Activated CD4-positive, CD25-positive, alpha-beta regulatory T cell (primary cell): ENCODE data around the gene MYO7B.

ENCODE experiments used
- DNase-seq, 4 experiments: peaks; one replicate each; lab custom pipeline; 2025; lab: John Stamatoyannopoulos, UW

Gene MYO7B

GRCh38 chr2:127650041-127650784, 114.7 kb downstream of the MYO7B start:
- DNase-seq: no peak

GRCh38 chr2:127650785-127651380, 115.4 kb downstream of the MYO7B start:
- no peak for DNase-seq

GRCh38 chr2:127651381-127651809, 115.9 kb downstream of the MYO7B start:
- DNase-seq: no peak

DNA sequence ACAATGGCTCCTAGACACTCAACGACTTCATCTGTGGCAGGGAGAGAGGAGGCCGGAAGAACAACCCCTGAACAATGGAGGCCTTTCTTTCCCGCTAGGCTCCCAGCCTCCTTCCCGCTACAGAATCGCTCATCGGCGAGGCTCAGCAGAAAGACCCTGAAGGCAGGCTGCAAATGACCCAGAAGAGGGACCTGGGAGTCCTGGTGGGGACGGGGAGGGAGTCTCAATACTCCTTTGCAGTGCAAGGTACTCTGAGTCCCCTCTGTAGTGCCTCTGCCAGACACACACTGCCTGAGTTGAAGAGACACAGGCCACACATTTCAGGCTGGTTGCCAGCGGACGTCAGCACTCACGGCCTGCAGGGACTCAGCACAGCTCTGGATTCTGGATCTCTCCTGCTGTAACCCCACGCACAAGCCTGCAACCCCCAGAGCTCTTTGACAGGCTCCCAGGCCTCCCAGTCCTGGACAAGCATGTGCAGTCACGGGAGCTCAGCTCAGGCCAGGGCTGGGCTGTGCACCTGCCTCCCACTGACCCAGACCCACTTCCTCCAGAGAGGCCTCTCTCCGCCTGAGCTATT, 116.6 kb downstream of the MYO7B start:
- no peak for DNase-seq

- DNase-seq: no peak
Observed at GRCh38 chr2:127652786-127653357, 117.4 kb downstream of the MYO7B start.

DNA sequence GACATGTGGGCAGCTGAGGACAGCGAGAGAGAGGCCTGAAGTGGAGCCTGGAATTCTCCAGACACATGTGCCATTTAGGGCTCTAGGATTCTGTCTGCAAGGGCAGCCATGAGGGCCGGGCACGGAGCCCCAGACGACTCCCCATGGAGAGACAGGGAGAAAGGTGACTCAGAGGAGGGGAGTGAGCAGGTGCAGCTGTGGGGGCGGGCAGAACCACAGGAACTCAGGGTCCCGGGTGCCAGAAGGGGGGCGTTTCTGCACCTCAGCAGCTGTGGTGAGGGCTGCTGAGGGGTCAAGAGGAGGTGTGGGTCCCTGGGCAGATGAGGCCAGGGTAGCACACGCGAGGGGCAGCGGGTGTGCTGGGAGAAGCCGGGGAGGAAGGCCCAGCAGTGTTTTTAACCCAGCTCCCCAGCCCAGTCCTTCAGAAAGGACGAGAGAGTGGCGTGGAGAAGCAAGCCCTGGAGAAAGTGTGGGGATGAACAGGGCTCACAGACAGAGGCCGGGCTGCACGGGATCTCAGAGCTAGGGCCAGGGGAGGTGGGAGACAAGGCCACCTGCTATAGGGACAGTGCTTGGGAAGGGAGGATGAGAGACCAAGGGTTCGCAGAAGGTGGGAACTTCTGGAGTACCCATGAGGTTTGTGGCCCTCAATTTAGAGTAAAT, 118.1 kb downstream of the MYO7B start:
- no peak for DNase-seq

DNA sequence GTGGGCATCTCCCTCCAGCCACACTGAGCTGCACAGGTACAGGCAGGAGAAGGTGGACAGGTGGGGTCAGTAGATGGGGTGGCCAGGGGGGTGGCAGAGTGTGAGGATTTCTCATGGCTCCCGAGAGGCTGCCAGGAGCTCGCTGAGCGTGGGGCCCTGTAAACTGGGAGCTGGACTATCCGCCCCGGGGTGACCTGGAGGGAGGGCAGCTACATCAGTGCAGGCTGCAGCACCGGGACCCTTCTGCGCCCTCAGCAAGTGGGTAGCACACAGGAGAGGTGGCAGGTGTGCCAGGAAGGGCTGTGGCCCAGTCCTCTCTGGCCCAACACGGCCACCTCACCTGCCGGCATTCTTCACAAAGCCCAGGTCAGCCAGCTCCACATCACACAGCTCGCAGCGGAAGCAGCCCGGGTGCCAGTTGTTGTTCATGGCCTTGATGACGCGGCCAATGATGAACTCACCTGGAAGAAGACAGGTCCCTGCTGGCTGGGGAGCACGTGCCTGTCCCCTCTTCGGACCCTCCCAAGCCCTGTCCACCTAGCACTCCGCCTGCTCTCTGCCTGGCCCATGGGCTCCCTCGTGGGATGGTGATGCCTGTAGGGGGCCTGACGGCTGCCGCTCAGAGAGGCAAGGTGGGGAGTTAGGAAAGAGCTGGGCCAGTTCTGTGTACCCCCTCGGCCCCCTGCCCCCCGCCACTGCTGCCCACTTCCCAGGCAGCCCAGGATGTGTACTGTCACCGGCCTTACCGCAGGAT, 118.8 kb downstream of the MYO7B start:
- DNase-seq: no peak

GRCh38 chr2:127654838-127655175, 119.3 kb downstream of the MYO7B start:
- DNase-seq: no peak

GRCh38 chr2:127655209-127656073, 120.0 kb downstream of the MYO7B start:
- no peak for DNase-seq

GRCh38 chr2:127656569-127657231, 121.2 kb downstream of the MYO7B start:
- no peak for DNase-seq

DNA sequence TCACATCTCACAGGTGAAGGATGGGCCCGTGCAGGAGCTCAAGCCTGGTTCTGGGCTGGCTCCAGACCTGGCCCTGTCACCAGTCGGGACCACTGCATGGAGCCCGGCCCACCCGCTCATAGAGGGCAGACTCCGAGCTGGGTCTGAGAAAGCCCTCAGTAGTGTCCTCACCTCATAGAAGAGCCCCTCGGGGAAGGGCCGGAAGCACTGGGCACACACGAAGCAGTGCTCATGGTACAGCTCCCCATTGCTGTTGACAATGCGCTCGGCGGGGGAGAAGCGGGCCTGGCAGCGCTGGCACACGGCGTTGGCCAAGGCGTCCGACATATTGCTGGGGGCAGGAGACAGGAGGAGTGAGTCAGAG, 121.7 kb downstream of the MYO7B start:
- no peak for DNase-seq

DNA sequence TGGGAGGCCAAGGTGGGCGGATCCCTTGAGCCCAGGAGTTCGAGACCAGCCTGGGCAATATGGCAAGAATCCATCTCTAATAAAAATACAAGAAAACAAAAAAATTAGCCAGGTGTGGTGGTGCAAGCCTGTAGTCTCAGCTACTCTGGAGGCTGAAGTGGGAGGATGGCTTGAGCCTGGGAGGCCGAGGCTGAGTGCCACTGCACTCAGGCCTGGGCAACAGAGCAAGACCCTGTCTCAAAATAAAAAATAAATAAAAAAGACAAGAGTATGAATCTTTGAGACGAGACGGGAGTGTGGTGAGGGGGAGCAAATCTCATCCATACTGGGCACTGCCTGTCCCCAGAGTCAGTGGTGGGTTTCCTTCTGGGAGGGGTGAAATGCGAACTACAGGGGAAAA, 122.7 kb downstream of the MYO7B start:
- no peak for DNase-seq

- no peak for DNase-seq
Observed at GRCh38 chr2:127658641-127659407, 123.3 kb downstream of the MYO7B start.

GRCh38 chr2:127659408-127660290, 124.2 kb downstream of the MYO7B start:
- no peak for DNase-seq

GRCh38 chr2:127660291-127660578, 124.8 kb downstream of the MYO7B start:
- no peak for DNase-seq

DNA sequence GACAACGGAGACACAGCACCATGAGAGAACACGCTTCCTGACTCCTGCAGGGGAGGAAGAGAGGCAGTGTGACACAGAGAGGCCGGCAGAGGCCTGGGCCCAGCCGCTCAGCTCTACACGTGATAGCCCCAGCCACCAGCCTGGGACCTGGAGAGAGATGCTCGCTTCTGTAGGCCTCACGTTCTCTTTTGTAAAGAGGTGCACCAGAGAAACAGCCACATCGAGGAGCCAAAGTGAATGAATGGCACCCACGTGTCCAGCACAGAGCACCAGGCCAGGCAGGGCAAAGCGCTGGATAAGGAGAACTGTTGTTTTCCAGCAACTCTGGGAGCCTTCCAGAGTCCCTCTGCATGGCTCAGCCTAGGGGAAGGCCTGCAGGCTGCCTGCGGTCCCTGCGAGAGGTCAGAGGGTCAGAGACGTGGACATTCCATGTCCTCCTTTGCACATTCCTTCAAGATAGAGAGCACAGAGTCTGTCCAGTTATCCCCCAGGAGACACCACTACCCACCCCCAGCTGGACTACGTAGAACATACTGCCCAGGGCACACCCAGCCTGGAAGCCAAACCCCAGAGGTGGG, 125.7 kb downstream of the MYO7B start:
- DNase-seq: no peak

GRCh38 chr2:127661949-127662510, 126.5 kb downstream of the MYO7B start:
- no peak for DNase-seq

GRCh38 chr2:127662937-127663565, 127.6 kb downstream of the MYO7B start:
- no peak for DNase-seq
